ENCODE results near the gene RBM5. TPM values are rescaled to one million over a fixed set of nuclear protein-coding genes. Genes with fewer than 3 reads are reported as not detected.
"Not testable (repeated sequence)": the region's sequence is repeated elsewhere in the genome, so short reads cannot be mapped to it uniquely, and the experiment has no call there.

The RBM5 gene
- 100 to 1,000 TPM; 124 to 129 TPM for total RNA-seq

GRCh38 chr3:50088725-50089608 is at the start of gene RBM5:
TSS of gene RBM5 (plus strand) at chr3:50088919. CDS start at chr3:50090435, 1,516 bp downstream.
- H3K9me3 Mint-ChIP-seq, result no peaks in the 10 kb centered on the region

GRCh38 chr3:50044976-50045375 is 43.7 kb upstream of the RBM5 start:
- Mint-ChIP-seq H3K27ac (peak overlapping the region; percentile 14), H3K27me3 (ENCODE audit: low read depth) (no peaks in the 10 kb centered on the region), H3K4me3 (no peak overlapping the region), H3K4me1 (ENCODE audit: low read depth) (peaks cover 12% of the 10 kb centered on the region), H3K36me3 (ENCODE audit: low read depth) (peaks cover 3% of the 10 kb centered on the region), H3K9me3 (no peaks in the 10 kb centered on the region)
- intact Hi-C loops (cut with micrococcal nuclease), result no loop called here
- CTCF ChIA-PET, result no interaction called here
- peak; percentile 20 for DNase-seq

More at GRCh38 chr3:50088725-50089608, at the start of gene RBM5:
- Mint-ChIP-seq H3K4me3 (peak within 1 kb of the TSS; percentile 83), H3K4me1 (ENCODE audit: low read depth) (peaks cover 26% of the 10 kb centered on the region), H3K36me3 (ENCODE audit: low read depth) (peaks cover 28% of the 10 kb centered on the region), H3K27ac (peak within 1 kb of the TSS; percentile 88), H3K27me3 (ENCODE audit: low read depth) (no peaks in the 10 kb centered on the region)
- intact Hi-C loops (cut with micrococcal nuclease), result loop anchor here (1.0 to 5.0 kb wide), 6 partner anchors 147 to 367 kb away; partner anchors contain the start of genes GMPPB, GNAI2, INKA1 and MON1A
- peak; percentile 97 for DNase-seq
- CTCF ChIA-PET, result no interaction called here

- Mint-ChIP-seq H3K27me3 (ENCODE audit: low read depth) (no peaks in the 10 kb centered on the region), H3K4me3 (no peak overlapping the region), H3K4me1 (ENCODE audit: low read depth) (peaks cover 12% of the 10 kb centered on the region), H3K36me3 (ENCODE audit: low read depth) (peaks cover 9% of the 10 kb centered on the region), H3K9me3 (no peaks in the 10 kb centered on the region), H3K27ac (no peak overlapping the region)
- intact Hi-C loops (cut with micrococcal nuclease), result no loop called here
- CTCF ChIA-PET, result interaction anchor here (0.8 kb wide), 1 partner anchor 73 kb away, joined by 3 read pairs; no protein-coding TSS in a partner anchor
- no peak for DNase-seq
These were observed 41.3 kb upstream of the RBM5 start for GRCh38 chr3:50047426-50047825.

- intact Hi-C loops (cut with micrococcal nuclease), result no loop called here
- Mint-ChIP-seq H3K36me3 (ENCODE audit: low read depth) (peaks cover 15% of the 10 kb centered on the region), H3K27ac (no peak overlapping the region), H3K27me3 (ENCODE audit: low read depth) (no peaks in the 10 kb centered on the region), H3K4me3 (no peak overlapping the region), H3K4me1 (ENCODE audit: low read depth) (peaks cover 7% of the 10 kb centered on the region), H3K9me3 (no peaks in the 10 kb centered on the region)
- CTCF ChIA-PET, result no interaction called here
- DNase-seq, result no peak
These were observed 38.4 kb upstream of the RBM5 start for GRCh38 chr3:50050361-50050760.

GRCh38 chr3:50057756-50058155 is 31.0 kb upstream of the RBM5 start:
- no peaks in the 10 kb centered on the region for H3K9me3 Mint-ChIP-seq
- no peak overlapping the region for H3K27ac Mint-ChIP-seq
- H3K27me3 Mint-ChIP-seq (ENCODE audit: low read depth), result no peaks in the 10 kb centered on the region
- no peaks in the 10 kb centered on the region for H3K4me1 Mint-ChIP-seq (ENCODE audit: low read depth)
- no peak overlapping the region for H3K4me3 Mint-ChIP-seq
- intact Hi-C loops (cut with micrococcal nuclease), result no loop called here
- no peak for DNase-seq
- CTCF ChIA-PET, result no interaction called here
- H3K36me3 Mint-ChIP-seq (ENCODE audit: low read depth), result peaks cover 32% of the 10 kb centered on the region

GRCh38 chr3:50068134-50068533 is 20.6 kb upstream of the RBM5 start:
- Mint-ChIP-seq H3K4me1 (ENCODE audit: low read depth) (no peaks in the 10 kb centered on the region), H3K27ac (no peak overlapping the region), H3K36me3 (ENCODE audit: low read depth) (peaks cover 26% of the 10 kb centered on the region), H3K27me3 (ENCODE audit: low read depth) (no peaks in the 10 kb centered on the region), H3K4me3 (no peak overlapping the region), H3K9me3 (no peaks in the 10 kb centered on the region)
- DNase-seq, result no peak
- intact Hi-C loops (cut with micrococcal nuclease), result no loop called here
- CTCF ChIA-PET, result interaction anchor here (0.6 kb wide), 1 partner anchor 206 kb away, joined by 3 read pairs; no protein-coding TSS in a partner anchor

GRCh38 chr3:50078091-50078490 is 10.6 kb upstream of the RBM5 start:
- intact Hi-C loops (cut with micrococcal nuclease), result no loop called here
- Mint-ChIP-seq H3K36me3 (ENCODE audit: low read depth) (peaks cover 15% of the 10 kb centered on the region), H3K4me3 (no peak overlapping the region), H3K9me3 (no peaks in the 10 kb centered on the region), H3K27ac (peak overlapping the region; percentile 66), H3K4me1 (ENCODE audit: low read depth) (peaks cover 15% of the 10 kb centered on the region), H3K27me3 (ENCODE audit: low read depth) (no peaks in the 10 kb centered on the region)
- no peak for DNase-seq
- CTCF ChIA-PET, result no interaction called here

GRCh38 chr3:50078622-50079021 is 10.1 kb upstream of the RBM5 start:
- H3K9me3 Mint-ChIP-seq, result no peaks in the 10 kb centered on the region

GRCh38 chr3:50084951-50085350 is 3.8 kb upstream of the RBM5 start:
- intact Hi-C loops (cut with micrococcal nuclease), result loop anchor here (5.0 kb wide), 2 partner anchors 252 to 363 kb away; partner anchors contain the start of gene GMPPB
- H3K9me3 Mint-ChIP-seq; H3K4me3 Mint-ChIP-seq; DNase-seq; H3K27me3 Mint-ChIP-seq (ENCODE audit: low read depth); H3K27ac Mint-ChIP-seq; CTCF ChIA-PET; H3K36me3 Mint-ChIP-seq (ENCODE audit: low read depth): not testable (repeated sequence)
- peaks cover 19% of the 10 kb centered on the region for H3K4me1 Mint-ChIP-seq (ENCODE audit: low read depth)

More at GRCh38 chr3:50078622-50079021, 10.1 kb upstream of the RBM5 start:
- peaks cover 18% of the 10 kb centered on the region for H3K4me1 Mint-ChIP-seq (ENCODE audit: low read depth)
- no peak overlapping the region for H3K27ac Mint-ChIP-seq
- peaks cover 12% of the 10 kb centered on the region for H3K36me3 Mint-ChIP-seq (ENCODE audit: low read depth)
- no peaks in the 10 kb centered on the region for H3K27me3 Mint-ChIP-seq (ENCODE audit: low read depth)
- intact Hi-C loops (cut with micrococcal nuclease), result no loop called here
- DNase-seq, result no peak
- H3K4me3 Mint-ChIP-seq, result no peak overlapping the region
- CTCF ChIA-PET, result interaction anchor here (1.6 kb wide), 1 partner anchor 168 kb away, joined by 3 read pairs; no protein-coding TSS in a partner anchor

- peak overlapping the region; percentile 88 for H3K27ac Mint-ChIP-seq
- no peaks in the 10 kb centered on the region for H3K27me3 Mint-ChIP-seq (ENCODE audit: low read depth)
- H3K4me1 Mint-ChIP-seq (ENCODE audit: low read depth), result peaks cover 27% of the 10 kb centered on the region
- intact Hi-C loops (cut with micrococcal nuclease), result loop anchor here (2.0 to 5.0 kb wide), 4 partner anchors 161 to 367 kb away; partner anchors contain the start of genes GMPPB, INKA1 and MON1A
- CTCF ChIA-PET, result interaction anchor here (1.3 kb wide), 2 partner anchors 18 to 150 kb away, joined by 3 to 5 read pairs; partner anchors contain the start of gene RBM6
- H3K4me3 Mint-ChIP-seq, result peak overlapping the region; percentile 83
- H3K36me3 Mint-ChIP-seq (ENCODE audit: low read depth), result peaks cover 32% of the 10 kb centered on the region
- no peak for DNase-seq
- no peaks in the 10 kb centered on the region for H3K9me3 Mint-ChIP-seq
These were observed 858 bp downstream of the RBM5 start for GRCh38 chr3:50089609-50089945.

GRCh38 chr3:50090984-50091383 is 2.3 kb downstream of the RBM5 start:
- Mint-ChIP-seq H3K4me1 (ENCODE audit: low read depth) (peaks cover 36% of the 10 kb centered on the region), H3K9me3 (no peaks in the 10 kb centered on the region), H3K36me3 (ENCODE audit: low read depth) (peaks cover 44% of the 10 kb centered on the region), H3K27me3 (ENCODE audit: low read depth) (no peaks in the 10 kb centered on the region), H3K27ac (peak overlapping the region; percentile 88), H3K4me3 (peak overlapping the region; percentile 83)
- no peak for DNase-seq
- intact Hi-C loops (cut with micrococcal nuclease), result no loop called here
- CTCF ChIA-PET, result interaction anchor here (0.6 to 1.3 kb wide), 4 partner anchors 17 to 1551 kb away, joined by 3 to 7 read pairs (median 4); partner anchors contain the start of gene RBM6

- intact Hi-C loops (cut with micrococcal nuclease), result no loop called here
- CTCF ChIA-PET, result interaction anchor here (0.7 to 1.4 kb wide), 3 partner anchors 14 to 25 kb away, joined by 3 to 5 read pairs (median 5); no protein-coding TSS in a partner anchor
- peaks cover 38% of the 10 kb centered on the region for H3K4me1 Mint-ChIP-seq (ENCODE audit: low read depth)
- H3K36me3 Mint-ChIP-seq (ENCODE audit: low read depth), result peaks cover 62% of the 10 kb centered on the region
- H3K27ac Mint-ChIP-seq, result peak overlapping the region; percentile 32
- H3K4me3 Mint-ChIP-seq, result no peak overlapping the region
- H3K9me3 Mint-ChIP-seq, result no peaks in the 10 kb centered on the region
- no peak for DNase-seq
- no peaks in the 10 kb centered on the region for H3K27me3 Mint-ChIP-seq (ENCODE audit: low read depth)
These were observed 6.8 kb downstream of the RBM5 start for GRCh38 chr3:50095352-50095998.
